K562 (cell line): ENCODE data around the gene MEAK7. TPM values are rescaled to one million over a fixed set of nuclear protein-coding genes. Genes with fewer than 3 reads are reported as not detected.

ENCODE experiments used
- ATAC-seq: fragments of 200-7000 bp; cut with Tn5 transposase; 3 replicates; pipeline ENCODE4 v1.9.1; 2020; ENCODE audit warnings: moderate library complexity
- BruUV-seq: library from RNA; stranded (reverse); fragments of 400-500 nt; replicated peaks from 2 replicates; lab custom pipeline; 2021; lab: Mats Ljungman, UMichigan
- CTCF ChIA-PET: fragments of 300-600 bp; formaldehyde crosslinking; extraction: SDS; loops from one replicate; lab custom pipeline; 2021; ENCODE audit warnings: low intra/inter-chr PET ratio; lab: Yijun Ruan, JAX
- POLR2A ChIA-PET: fragments of 300-600, 350-650 bp; sonication (Branson Sonifier 250); formaldehyde crosslinking; extraction: SDS; loops from one replicate; lab custom pipeline; 2021; ENCODE audit warnings: antibody characterized with exemption, inconsistent platforms; lab: Yijun Ruan, JAX
- DNase-seq, 4 experiments: peaks; one replicate each; pipeline versions ENCODE4 v3.0.0 to v3.0.0-alpha.2; 2011 to 2018; ENCODE audit warnings: low spot score in 3 of 4, mixed read lengths in 3 of 4; ENCODE audit errors: extremely low read depth in 1 of 4
- FAIRE-seq: peaks from 2 replicates; lab custom pipeline; 2011; peaks lifted over from hg19 to GRCh38; lab: Jason Lieb, UNC
- H2AFZ ChIP-seq: 2 replicates; pipeline ENCODE4 v1.6.0; 2011; ENCODE audit warnings: low read depth, low read length, control low read depth, inconsistent platforms
- H3K27ac ChIP-seq: fragments of 200-600 bp; 3 replicates; pipeline ENCODE4 v1.8.0; 2011; ENCODE audit warnings: low read depth, mild to moderate bottlenecking, control low read depth, inconsistent platforms, low read length, moderate library complexity, mixed read lengths; ENCODE audit errors: extremely low read depth
- H3K27me3 ChIP-seq, 2 experiments: fragments of 300-600 bp in 1 of 2; 2 replicates in 1 of 2; 3 replicates in 1 of 2; pipeline versions ENCODE4 v1.6.0 to v1.8.0; 2011; ENCODE audit warnings: inconsistent platforms in 2 of 2, low read length in 2 of 2, mild to moderate bottlenecking in 1 of 2, mixed read lengths in 1 of 2, moderate library complexity in 1 of 2; ENCODE audit not compliant: control insufficient read depth in 2 of 2, insufficient read depth in 2 of 2
- H3K36me3 ChIP-seq: fragments of 300-600 bp; 3 replicates; pipeline ENCODE4 v1.8.0; 2011; ENCODE audit warnings: mild to moderate bottlenecking, low read length, inconsistent platforms; ENCODE audit not compliant: control insufficient read depth, insufficient read depth
- H3K4me1 ChIP-seq, 2 experiments: fragments of 200-600 bp in 1 of 2; replicated peaks in 1 of 2; 2 replicates in 1 of 2; 3 replicates in 1 of 2; pipeline versions ENCODE4 v1.5.1 to v1.8.0; 2011; ENCODE audit warnings: inconsistent platforms in 2 of 2, low read length in 2 of 2, mild to moderate bottlenecking in 1 of 2, mixed read lengths in 1 of 2, moderate library complexity in 1 of 2; ENCODE audit not compliant: control insufficient read depth in 2 of 2, insufficient read depth in 2 of 2
- H3K4me2 ChIP-seq: 2 replicates; pipeline ENCODE4 v1.6.1; 2011; ENCODE audit warnings: low read length, control low read depth, inconsistent platforms, mixed read lengths; ENCODE audit not compliant: insufficient read depth
- H3K4me3 ChIP-seq: fragments of 200-600 bp; sonication (generic), shearing (Covaris generic); 2 replicates; pipeline ENCODE4 v1.5.1; 2016; ENCODE audit warnings: control low read depth, inconsistent platforms
- H3K79me2 ChIP-seq: fragments of 200-600 bp; 3 replicates; pipeline ENCODE4 v1.8.0; 2011; ENCODE audit warnings: low read length, inconsistent platforms; ENCODE audit not compliant: control insufficient read depth, insufficient read depth
- H3K9ac ChIP-seq, 2 experiments: 2 replicates each; pipeline versions ENCODE4 v1.6.0 to v1.6.1; 2011; ENCODE audit warnings: low read depth in 2 of 2, low read length in 2 of 2, control low read depth in 1 of 2, inconsistent platforms in 1 of 2, mild to moderate bottlenecking in 1 of 2, mixed read lengths in 1 of 2; ENCODE audit not compliant: insufficient read depth in 1 of 2
- H3K9me1 ChIP-seq: one replicate; pipeline ENCODE4 v1.6.0; 2011; ENCODE audit warnings: inconsistent platforms, mild to moderate bottlenecking, low read length, moderate library complexity; ENCODE audit not compliant: control insufficient read depth, insufficient read depth
- H3K9me3 ChIP-seq: replicated peaks from 2 replicates; pipeline ENCODE4 v1.5.1; 2011; ENCODE audit warnings: low read depth, low read length, inconsistent platforms; ENCODE audit not compliant: control insufficient read depth, insufficient read depth
- H4K20me1 ChIP-seq: replicated peaks from 2 replicates; pipeline ENCODE4 v1.6.1; 2011; ENCODE audit warnings: low read length, inconsistent platforms, mixed read lengths; ENCODE audit not compliant: control insufficient read depth, insufficient read depth
- AFF1 ChIP-seq, 2 experiments: fragments of 450-650 bp; IDR thresholded peaks; 2 replicates each; pipeline ENCODE4 v1.6.1; 2018; ENCODE audit warnings: mild to moderate bottlenecking in 2 of 2, low read depth in 1 of 2; ENCODE audit not compliant: partially characterized antibody in 2 of 2
- BCL6 ChIP-seq: fragments of 250-450 bp; sonication (Bioruptor Pico); IDR thresholded peaks from 2 replicates; pipeline ENCODE4 v1.4.0; 2020
- GABPB2 ChIP-seq: fragments of 250-450 bp; sonication (Bioruptor Pico); conservative IDR thresholded peaks from 2 replicates; pipeline ENCODE4 v1.5.1; 2021; ENCODE audit warnings: mild to moderate bottlenecking
- MEF2D ChIP-seq: conservative IDR thresholded peaks from 2 replicates; pipeline ENCODE4 v1.6.1; 2016; ENCODE audit warnings: low read depth, missing genetic modification characterization, missing compliant biosample characterization
- NELFE ChIP-seq: IDR thresholded peaks from 2 replicates; pipeline ENCODE4 v1.6.1; 2011; ENCODE audit warnings: mild to moderate bottlenecking; ENCODE audit not compliant: insufficient read depth, insufficient read length
- NFATC3 ChIP-seq: fragments of 450-650 bp; IDR thresholded peaks from 2 replicates; pipeline ENCODE4 v1.6.1; 2017; ENCODE audit warnings: mild to moderate bottlenecking
- NFRKB ChIP-seq: fragments of 450-650 bp; IDR thresholded peaks from 2 replicates; pipeline ENCODE4 v1.6.1; 2016; ENCODE audit warnings: low read depth
- PCBP2 ChIP-seq: fragments of 200-400 bp; formaldehyde crosslinking; IDR thresholded peaks from 2 replicates; pipeline ENCODE4 v1.6.1; 2018; ENCODE audit warnings: low read length, low read depth, mild to moderate bottlenecking, moderate library complexity; ENCODE audit not compliant: poor library complexity, severe bottlenecking
- POLR2A ChIP-seq: fragments of 450-650 bp; conservative IDR thresholded peaks from 2 replicates; pipeline ENCODE4 v1.6.1; 2016
- SLC30A9 ChIP-seq: fragments of 250-450 bp; sonication (Bioruptor Pico); IDR thresholded peaks from 2 replicates; pipeline ENCODE4 v1.8.0; 2022; ENCODE audit warnings: mild to moderate bottlenecking, moderate library complexity
- TAF7 ChIP-seq: fragments of 450-650 bp; IDR thresholded peaks from 2 replicates; pipeline ENCODE4 v1.6.1; 2016; ENCODE audit warnings: missing genetic modification characterization, missing compliant biosample characterization
- ZNF23 ChIP-seq: fragments of 250-450 bp; sonication (Bioruptor Pico); IDR thresholded peaks from 2 replicates; pipeline ENCODE4 v1.4.0; 2020; ENCODE audit warnings: mild to moderate bottlenecking
- WGBS: fragments of 100-300 bp; shearing (Covaris generic); methylation state at CpG from one replicate; pipeline ENCODE4 v1.1.6; 2016; ENCODE audit warnings: low coverage, mixed read lengths; ENCODE audit not compliant: insufficient coverage; ENCODE audit errors: missing lambda C conversion rate; 5-methylcytosine and 5-hydroxymethylcytosine counted together
- in situ Hi-C: fragments of 300-500 bp; cut with MboI; formaldehyde crosslinking; loops from 4 replicates; pipeline ENCODE4 v1.15.0; 2018; ENCODE audit warnings: inconsistent platforms, mixed read lengths
- intact Hi-C: fragments of 100-400 bp; cut with micrococcal nuclease; formaldehyde crosslinking; loops from 2 replicates; pipeline ENCODE4 v1.14.2; 2022
- polyA plus RNA-seq, 8 experiments: library from polyadenylated mRNA; depleted of rRNA in 4 of 8; stranded (reverse) in 5 of 8; unstranded in 3 of 8; fragments of >200 nt; fragmentation: Nextera tagmentation in 2 of 8; fragmentation: Illumina TruSeq in 1 of 8; extraction: Ambion mirVana in 2 of 8; extraction: Trizol in 1 of 8; gene quantifications; 2 replicates each; pipeline versions ENCODE4 v1.2.1 to v1.2.3, GENCODE V29; 2011 to 2014; ENCODE audit warnings: inconsistent platforms in 1 of 8, missing spikeins in 1 of 8
- total RNA-seq, 7 experiments: library from RNA; depleted of rRNA in 6 of 7; stranded (reverse); fragments of >200 nt in 6 of 7; fragmentation: Illumina TruSeq in 2 of 7; extraction: Trizol in 2 of 7; gene quantifications; 2 replicates each; pipeline versions ENCODE4 v1.2.1 to v1.2.3, GENCODE V29; 2011 to 2021; ENCODE audit warnings: low replicate concordance in 1 of 7

Gene MEAK7
- total and polyA plus RNA-seq, 9 of the 15 experiments (the other 6 are each of a cell fraction or from before 2014, with no cell fraction given): 1.4 to 14.5 (median 6.3) TPM

GRCh38 chr16:84471316-84471715 is 33.1 kb downstream of the MEAK7 start:
- no peak overlapping the region for H3K9ac ChIP-seq
- no peak overlapping the region for H3K4me3 ChIP-seq
- peaks cover 4% of the 10 kb centered on the region for H3K9me3 ChIP-seq
- H3K4me1 ChIP-seq: peaks cover 0 to 5% of the 10 kb centered on the region in 2 experiments; a peak in 2 of 5 replicates
- no TSS peak for BruUV-seq
- intact Hi-C loops (no loop called here), in situ Hi-C loops (no loop called here)
- CTCF ChIA-PET: no interaction called here
- 15% methylated on average over 7 of the region's 7 CpGs for WGBS
- no peaks in the 10 kb centered on the region; the same call in 1 of the 2 replicates for H4K20me1 ChIP-seq
- peaks cover 2 to 27% of the 10 kb centered on the region in 2 experiments; a peak in 3 of 5 replicates for H3K27me3 ChIP-seq
- H3K4me2 ChIP-seq: no peak overlapping the region
- H3K36me3 ChIP-seq: no peaks in the 10 kb centered on the region
- no peak for FAIRE-seq
- POLR2A ChIA-PET: no interaction called here
- no peaks in the 10 kb centered on the region for H3K79me2 ChIP-seq
- no peak for ATAC-seq
- no peak overlapping the region for H2AFZ ChIP-seq
- no peak for TF ChIP-seq SLC30A9
- TF ChIP-seq ZNF23 (CRISPR knock-in tag): no peak
- TF ChIP-seq NELFE: no peak
- no peak for TF ChIP-seq AFF1 (IDR thresholded peaks at IDR 0.05; ENCODE audit: low read depth in 1 of 2, partially characterized antibody in 2 of 2)
- no peak for TF ChIP-seq MEF2D (tag)
- no peak for TF ChIP-seq POLR2A
- no peak for TF ChIP-seq GABPB2 (CRISPR knock-in tag)
- TF ChIP-seq PCBP2: no peak
- no peak for TF ChIP-seq NFATC3
- no peak for TF ChIP-seq TAF7 (tag)
- TF ChIP-seq NFRKB: no peak
- no peak for TF ChIP-seq BCL6 (CRISPR knock-in tag)
- H3K27ac ChIP-seq: no peak overlapping the region
- no peaks in the 10 kb centered on the region for H3K9me1 ChIP-seq
- no peak for DNase-seq
